IPS DF 4.7 (cell line): Measurements from ENCODE around the gene GMIP.

Experiments
- DNase-seq: peaks from one replicate; pipeline ENCODE4 v3.0.0-alpha.2; 2013; ENCODE audit warnings: low spot score; ENCODE audit errors: extremely low read depth

The GMIP gene

DNA sequence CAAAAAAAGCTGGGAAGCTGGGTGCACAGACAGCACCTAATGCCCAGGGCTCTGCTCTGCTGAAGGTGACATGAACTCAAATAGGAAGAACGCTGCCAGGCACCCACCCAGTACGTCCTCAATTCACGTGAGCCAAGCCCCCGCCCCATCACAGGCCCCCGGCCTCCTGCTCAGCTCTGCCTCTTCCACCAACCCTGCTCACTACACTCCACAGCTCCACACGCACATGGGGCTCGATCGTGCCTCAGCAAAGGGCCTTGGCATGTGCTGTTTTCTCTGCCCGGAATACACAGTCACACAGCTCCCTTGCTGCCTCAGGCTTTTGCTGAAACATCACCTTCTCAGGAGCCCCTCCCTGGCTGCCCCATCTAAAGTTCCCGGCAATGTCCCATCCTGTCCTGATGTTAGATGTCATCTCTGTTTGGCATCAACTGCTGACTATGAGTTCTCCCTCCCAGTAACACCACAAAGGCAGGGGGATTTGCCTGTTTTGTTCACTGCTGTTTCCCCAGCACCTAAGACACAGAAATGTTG lies 17.8 kb upstream of the GMIP start:
- DNase-seq, result no peak

DNA sequence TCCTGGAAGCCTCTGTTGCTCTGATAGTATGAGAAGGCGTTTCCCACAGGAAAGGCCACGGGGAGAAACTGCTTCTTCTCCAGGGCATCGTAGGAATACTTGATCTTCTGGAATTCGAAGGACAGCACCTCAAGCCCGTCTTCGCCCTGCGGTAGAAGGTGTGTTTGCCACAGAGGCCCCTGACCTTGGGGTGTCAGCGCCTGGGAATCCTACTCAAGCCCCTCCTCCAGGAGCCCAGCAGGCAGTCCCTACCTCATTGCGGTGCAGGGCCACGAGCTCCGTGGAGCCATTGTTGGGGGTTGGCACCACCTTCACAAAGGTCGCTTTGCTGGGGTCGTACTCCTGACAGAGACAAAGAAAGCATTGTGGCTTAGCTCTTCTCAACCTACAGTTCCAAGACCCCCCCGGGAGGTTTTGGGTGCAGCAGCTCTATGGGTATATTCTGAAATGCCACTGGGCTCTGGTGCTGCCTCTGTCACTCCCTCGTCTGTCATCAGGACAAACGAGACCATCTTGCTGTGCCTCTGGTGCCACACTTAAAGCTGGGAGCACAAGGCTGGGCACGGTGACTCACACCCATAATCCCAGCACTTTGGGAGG lies 16.3 kb upstream of the GMIP start:
- DNase-seq, result no peak

GRCh38 chr19:19657397-19657783 lies 13.9 kb upstream of the GMIP start:
- no peak for DNase-seq

DNA sequence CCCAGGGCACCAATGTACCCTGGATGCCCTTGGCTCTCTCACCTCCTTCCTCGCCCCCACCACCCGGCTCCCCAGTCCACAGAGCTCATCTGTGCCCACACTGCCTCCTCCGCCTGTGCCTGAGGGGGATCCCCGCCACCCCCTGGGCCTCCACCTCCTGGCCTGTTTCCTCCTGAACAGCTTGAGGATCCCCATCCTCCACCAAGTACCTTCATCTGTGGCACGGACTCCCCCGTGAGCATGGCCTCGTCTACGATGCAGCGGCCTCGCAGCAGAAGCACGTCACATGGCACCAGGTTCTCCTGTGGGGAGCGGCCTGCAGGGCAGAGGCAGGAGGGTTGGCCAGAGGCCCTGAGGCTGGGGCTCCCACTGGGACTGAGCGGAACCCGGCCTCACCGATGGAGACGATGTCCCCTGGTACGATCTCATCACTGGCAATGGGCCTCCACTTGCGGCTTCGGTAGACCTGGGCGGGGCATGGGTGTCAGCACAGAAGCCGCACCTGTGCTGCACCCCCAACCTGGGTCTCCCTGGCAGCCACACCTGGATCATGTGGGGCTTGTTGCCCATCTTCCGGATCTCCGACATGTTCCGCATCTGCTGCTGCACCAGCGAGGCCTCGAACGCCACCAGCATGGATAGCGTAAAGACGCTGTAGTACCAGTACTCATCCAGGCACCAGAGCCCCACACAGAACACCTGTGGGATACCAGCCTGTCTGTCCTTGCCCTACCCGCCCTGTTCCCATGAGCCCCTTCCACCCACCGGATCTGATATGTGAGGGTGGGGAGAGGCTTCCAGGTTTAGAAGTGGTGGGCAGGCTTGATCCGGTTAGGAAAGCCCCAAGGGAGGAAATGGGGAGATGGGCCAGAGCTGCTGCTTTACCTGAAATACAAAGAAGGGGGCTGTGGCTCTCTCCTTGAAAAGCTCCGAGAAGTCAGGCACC lies 13.3 kb upstream of the GMIP start:
- DNase-seq, result no peak

- no peak for DNase-seq
Measured at GRCh38 chr19:19655641-19656343, 12.3 kb upstream of the GMIP start.

DNA sequence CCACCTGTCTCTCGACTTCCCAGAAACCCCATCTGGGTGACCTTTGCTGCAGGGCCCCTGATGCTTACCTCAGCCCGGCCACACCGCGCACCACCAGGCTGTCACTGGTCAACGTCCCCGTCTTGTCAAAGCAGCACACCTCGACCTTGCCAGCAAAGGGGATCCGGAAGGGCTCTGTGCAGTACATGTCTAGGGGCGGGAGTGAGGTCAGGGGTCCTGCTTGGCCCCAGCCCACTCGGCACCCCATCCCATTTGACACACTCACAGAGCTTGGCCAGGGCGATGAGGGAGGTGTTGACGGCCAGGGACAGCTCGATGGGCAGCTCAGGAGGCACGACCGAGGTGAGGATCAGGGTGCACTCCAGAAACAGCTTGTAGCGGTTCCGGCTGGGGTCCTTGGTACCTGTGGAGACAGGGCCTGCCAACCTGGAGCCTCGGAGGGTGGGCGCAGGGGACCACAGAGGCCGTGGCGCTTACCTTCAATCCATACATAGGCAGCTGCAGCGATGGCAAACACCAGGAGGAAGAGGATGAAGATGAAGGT lies 11.7 kb upstream of the GMIP start:
- DNase-seq, result no peak

DNA sequence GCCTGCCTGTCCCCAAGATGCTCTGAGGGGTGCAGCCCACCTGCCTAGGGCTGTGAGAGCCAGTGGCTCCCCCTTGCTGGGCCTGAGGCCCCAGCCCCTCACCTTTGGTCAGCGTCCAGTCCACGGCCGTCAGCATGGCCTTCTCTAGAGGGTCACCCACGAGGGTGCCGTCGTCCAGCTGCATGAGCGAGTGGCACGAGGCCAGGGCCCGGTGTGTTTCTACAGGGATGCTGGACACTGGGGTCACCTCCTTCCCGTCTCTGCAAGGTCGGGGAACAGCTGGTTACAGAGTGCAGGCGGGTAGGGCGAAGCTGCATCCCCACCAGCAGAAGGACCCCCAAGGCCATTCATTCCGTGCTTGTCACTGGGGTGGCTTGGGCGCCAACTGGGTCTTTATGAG lies 11.0 kb upstream of the GMIP start:
- DNase-seq, result no peak

DNA sequence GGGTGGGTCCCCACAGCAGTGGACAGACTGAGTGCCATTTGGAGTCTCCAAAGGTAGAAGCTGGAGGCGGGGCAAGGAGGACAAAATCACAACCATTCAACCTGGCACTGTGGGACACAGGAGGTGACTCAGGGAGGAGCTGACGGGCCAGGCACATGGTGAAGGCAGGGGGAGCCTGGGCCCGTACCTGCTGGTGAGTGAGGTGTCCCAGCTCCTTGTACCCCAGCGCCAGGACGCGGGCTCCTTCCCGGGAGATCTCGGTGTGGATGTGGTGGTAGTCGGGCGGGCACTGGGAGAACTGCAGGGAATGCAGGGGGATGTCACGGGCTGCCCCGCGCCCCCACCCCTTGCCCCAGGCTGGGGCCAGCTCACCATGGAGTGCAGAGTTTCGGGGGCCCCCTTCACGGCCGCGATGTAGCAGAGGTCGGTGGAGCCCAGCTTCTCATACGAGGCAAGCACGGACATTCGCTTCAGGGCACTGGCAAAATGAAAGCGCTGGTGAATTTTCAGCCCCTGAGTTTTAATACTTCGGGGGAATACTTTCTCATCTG lies 10.2 kb upstream of the GMIP start:
- DNase-seq, result no peak

- no peak for DNase-seq
Measured at GRCh38 chr19:19652482-19653295, 9.2 kb upstream of the GMIP start.

GRCh38 chr19:19651076-19651475 lies 7.6 kb upstream of the GMIP start:
- no peak for DNase-seq

GRCh38 chr19:19650331-19650730 lies 6.9 kb upstream of the GMIP start:
- no peak for DNase-seq

DNA sequence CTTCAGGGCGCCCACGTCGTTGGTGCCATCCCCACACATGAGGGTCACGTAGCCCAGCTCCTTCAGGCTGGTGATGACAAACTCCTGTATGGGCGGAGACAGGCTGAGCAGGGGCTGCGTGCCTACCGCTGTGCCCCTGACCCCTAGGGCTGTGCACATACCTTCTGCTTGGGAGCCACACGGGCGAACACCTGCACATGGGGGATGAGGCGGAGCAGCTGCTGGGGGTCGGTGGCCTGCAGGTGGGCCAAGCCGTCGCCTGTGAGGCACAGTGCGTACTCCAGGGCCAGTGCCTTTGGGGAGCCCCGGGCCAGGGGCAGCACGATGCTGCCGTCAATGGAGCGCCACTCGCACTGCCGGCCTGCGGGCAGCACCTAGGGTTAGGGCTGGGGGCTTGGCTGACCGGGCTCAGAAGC lies 6.1 kb upstream of the GMIP start:
- DNase-seq, result no peak

- no peak for DNase-seq
Measured at GRCh38 chr19:19649155-19649554, 5.7 kb upstream of the GMIP start.

DNA sequence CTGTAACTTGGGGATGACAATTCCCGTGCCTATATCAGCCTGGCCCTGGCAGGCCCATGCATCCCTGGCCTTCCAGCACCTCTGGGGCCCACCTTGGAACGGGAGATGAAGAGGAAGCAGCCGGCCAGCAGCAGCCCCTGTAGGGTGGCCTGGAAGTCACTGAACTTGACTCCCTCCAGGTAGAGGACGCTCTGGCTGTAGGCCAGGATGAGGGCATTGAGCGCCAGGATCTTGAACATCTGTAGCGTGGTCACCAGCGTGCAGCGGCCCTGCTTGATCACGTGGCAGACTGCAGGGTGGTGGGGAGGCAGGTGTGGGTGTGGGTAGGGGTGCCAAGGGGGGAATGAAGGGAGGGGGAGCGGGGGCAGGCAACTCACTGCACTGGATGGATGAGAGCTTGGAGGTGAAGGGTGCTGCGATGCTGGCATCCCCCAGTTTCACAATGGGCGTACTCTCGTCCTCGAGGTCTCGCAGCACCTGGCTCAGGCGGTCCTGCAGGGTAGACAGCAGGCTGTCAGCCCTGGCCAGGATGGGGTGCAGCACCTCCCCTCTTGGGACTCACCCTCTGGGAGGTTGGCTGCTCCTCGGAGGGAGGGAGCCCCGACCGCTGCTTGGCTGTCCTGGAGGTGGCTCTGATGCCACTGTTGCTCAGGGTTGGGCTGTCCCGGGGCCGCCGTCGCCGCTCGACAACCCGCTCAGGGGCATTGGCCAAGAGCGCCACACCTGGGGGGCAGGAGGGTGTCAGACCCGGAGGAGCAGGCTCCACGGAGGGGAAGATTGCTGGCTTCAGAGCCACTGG lies 3.8 kb upstream of the GMIP start:
- DNase-seq, result no peak

GRCh38 chr19:19645233-19645870 lies 1.9 kb upstream of the GMIP start:
- DNase-seq, result no peak

DNA sequence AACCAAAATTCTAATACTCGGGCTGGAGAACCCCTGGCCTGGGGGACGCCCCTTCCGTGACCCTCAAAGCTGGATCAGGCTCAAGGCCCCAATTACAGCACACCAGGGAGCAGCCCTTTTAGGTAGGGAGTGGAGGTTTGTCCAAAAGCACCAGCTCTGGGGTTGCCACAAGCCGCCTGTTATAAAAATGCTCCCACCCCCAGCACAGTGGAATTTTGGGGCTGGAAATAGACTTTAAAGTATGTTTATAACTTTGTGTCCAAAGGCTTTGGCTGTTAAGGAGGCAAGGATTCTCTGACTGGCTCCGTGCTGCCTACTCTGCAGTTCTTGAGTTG lies 564 bp upstream of the GMIP start:
- no peak for DNase-seq

GRCh38 chr19:19642506-19643157 lies 825 bp downstream of the GMIP start:
- no peak for DNase-seq

DNA sequence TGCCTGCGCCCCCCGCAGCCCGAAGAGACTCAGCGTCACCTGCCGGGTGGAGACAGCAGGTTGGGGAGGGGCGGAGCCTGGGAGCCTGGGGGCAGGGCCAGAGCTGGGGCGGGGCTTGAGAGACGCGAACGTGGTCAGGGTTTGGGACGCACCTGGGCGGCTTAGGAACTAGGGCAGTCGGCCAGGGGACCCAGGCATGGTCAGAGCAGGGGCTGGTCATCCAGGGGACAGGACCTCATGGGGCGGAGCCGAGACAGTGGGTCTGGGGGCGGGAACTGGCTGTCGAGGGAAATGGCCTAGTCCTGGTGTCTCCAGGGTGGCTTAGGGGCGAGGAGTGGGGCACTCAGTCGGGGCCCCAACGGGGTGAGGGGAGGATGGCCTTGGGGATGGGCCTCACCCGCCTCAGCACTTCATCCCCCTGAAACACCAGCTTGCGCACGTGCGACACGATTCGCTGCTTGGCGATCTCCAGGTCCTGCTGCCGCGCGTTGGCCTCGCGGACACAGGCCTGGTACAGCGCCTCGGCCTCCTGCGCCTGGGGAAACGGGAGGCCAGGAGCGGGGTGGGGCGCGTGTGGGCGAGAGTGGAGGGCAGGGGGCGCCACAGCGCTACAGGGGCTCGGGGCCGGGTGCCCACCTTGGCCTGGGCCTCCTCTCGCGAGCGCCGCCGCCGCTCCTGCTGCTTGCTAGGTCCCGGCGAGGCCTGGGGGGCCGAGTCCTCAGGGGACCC lies 5.8 kb downstream of the GMIP start:
- no peak for DNase-seq
